LNCAP (cell line): ENCODE results near the gene REN.

Experiments used
- TF ChIP-seq, protein P1 (sequence below): fragments of 450-650 bp; IDR thresholded peaks from 2 replicates; pipeline ENCODE4 v1.5.1; 2017; ENCODE audit warnings: mild to moderate bottlenecking

REN gene

DNA sequence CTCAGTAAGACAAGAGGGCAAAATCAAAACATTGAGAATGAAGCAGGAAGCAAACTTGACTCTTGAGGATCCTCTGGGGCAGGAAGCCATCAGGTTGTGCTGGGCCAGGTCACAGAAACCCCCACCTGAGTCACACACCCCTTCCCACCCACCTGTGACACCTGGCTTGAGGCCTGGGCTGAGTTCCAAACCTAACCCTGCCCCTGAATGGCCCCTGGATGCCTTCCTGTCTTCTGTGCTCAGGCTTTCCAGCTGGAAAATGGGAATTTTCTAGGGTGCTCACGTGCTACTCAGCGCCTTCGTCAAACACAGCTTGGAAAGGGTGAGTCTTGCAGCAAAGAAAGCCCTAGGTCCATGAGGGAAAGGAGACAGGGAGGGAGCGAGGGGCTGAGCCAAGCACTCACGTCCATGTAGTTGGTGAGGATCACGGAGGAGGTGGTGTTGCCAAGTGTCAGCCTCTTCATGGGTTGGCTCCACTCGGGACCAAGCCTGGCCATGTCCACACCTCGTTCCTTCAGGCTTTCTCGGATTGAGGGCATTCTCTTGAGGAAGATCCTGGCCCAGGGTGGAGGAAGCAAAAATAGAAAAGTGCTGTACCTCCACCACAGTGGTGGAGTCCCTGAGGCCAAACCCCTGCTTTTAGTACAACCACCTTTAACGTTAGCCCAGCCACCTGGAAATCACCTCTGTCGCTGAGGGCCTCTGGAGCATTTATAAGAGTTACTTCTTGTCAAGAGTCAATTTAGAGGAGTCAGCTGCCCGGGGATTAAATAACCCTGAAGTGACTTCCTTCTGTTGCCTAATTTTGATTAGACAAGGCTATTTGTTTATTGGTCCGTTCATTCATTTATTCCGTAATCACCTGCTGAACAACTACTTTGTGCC, 4.3 kb downstream of the REN start:
- TF ChIP-seq, protein P1, sequence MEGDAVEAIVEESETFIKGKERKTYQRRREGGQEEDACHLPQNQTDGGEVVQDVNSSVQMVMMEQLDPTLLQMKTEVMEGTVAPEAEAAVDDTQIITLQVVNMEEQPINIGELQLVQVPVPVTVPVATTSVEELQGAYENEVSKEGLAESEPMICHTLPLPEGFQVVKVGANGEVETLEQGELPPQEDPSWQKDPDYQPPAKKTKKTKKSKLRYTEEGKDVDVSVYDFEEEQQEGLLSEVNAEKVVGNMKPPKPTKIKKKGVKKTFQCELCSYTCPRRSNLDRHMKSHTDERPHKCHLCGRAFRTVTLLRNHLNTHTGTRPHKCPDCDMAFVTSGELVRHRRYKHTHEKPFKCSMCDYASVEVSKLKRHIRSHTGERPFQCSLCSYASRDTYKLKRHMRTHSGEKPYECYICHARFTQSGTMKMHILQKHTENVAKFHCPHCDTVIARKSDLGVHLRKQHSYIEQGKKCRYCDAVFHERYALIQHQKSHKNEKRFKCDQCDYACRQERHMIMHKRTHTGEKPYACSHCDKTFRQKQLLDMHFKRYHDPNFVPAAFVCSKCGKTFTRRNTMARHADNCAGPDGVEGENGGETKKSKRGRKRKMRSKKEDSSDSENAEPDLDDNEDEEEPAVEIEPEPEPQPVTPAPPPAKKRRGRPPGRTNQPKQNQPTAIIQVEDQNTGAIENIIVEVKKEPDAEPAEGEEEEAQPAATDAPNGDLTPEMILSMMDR, result no peak

- TF ChIP-seq, protein P1, result no peak
These were observed 8.2 kb downstream of the REN start for GRCh38 chr1:204157962-204158361.

- TF ChIP-seq, protein P1, result no peak
These were observed 10.3 kb downstream of the REN start for GRCh38 chr1:204155881-204156280.

- TF ChIP-seq, protein P1, result no peak
These were observed 11.4 kb downstream of the REN start for GRCh38 chr1:204154568-204155255.

DNA sequence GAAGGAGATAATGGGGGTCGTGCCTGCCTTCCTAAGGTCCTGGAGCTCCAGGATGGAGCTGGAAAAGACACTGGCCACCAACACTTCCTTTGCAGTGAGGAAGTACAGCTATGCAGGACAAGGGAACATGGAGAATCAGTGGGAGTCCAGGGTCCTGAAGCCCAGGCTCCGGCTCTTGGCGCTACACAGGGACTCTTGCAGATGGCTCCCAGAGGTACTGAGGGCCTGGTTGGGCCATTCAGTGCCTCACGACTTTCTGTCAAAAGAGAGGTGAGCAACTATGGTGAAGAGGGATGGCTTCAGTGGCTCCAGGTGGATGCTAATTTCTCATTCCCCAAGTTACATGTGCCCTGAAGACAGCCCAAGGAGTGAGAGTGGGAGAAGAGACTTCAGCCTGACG, 12.5 kb downstream of the REN start:
- TF ChIP-seq, protein P1, result no peak

- TF ChIP-seq, protein P1, result no peak
These were observed 13.7 kb downstream of the REN start for GRCh38 chr1:204152310-204153044.

DNA sequence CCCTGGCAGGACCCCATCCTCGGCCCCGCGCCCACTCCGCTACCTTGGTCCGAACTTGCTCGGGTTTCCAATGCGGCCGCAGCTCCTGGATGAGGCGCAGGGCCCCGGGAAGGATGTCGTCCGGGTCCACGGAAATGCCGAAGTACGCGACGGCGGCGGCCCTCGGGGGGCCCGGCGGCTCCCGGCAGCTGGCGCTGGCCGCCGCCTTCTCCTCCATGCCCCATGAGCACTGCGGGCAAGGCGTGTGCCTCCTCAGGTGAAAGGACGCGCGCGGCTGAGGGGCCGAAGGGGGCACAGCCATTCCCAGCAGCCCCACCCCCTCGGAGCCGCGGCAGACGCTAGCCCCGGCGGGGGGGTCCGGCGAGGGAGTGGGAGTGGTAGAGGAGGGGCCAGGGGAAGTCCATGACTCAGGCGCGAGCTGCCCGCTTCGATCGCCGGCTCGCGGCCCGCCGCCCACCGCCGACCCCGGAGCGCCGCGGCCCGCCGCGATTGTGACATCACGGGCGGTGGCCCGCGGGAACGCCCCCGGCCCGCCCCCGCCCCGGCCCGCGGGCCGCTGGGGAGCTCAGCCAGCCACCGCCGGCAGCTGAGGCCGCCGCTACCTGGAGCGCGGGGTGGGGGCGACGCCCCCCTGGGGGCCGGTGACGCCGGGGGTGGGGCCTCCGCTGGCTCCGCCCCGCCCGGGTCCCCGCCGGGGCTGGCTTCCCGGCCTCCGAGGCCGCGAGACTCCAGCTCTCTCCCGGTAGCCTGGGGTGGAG, 14.4 kb downstream of the REN start, which contains the start of gene ETNK2:
ETNK2 (minus strand) TSS at position 493 of the 758 bp plus-strand sequence; CDS start at position 301, 192 bp downstream.
- TF ChIP-seq, protein P1, result no peak
